Measurements from ENCODE around the gene RTKN2.

Gene RTKN2

DNA sequence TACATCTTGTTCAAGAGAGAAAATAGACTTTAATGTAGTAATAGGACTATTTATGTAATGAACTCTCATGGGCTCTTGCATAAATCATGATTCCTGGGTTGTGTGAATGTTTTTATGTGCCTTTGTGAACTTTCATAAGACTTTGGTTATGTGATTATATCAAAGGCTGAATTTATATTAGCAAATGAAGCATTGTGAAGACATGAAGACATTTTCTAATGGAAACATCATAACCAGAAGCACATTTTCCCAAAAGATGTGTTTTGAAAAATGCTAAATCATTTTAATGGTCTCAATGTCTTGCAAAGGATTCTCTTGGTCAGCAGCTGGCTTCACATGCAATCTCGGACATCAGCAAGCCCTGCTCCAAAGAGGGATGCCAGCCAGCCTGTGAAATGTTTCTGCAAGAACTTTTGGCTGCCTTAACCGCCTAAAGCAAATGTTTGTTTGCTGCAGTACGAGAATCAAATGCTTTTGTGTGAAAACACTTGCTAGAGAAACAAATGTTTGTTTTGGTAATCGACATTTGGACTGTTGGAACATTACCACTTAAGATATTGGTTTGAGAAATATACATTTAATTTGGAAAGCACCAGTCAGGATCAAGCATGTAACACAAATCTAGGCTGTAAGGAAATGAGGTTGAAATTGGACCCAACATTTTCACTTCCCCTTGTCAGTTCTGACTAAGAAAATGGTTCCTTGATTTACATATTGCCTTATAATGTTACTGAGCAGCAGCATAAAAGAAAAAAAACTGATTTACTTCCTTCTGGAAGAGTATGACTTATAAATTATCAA, 102.1 kb downstream of the RTKN2 start:
- peak; percentile 47 for DNase-seq

GRCh38 chr10:62165803-62166202, 102.8 kb downstream of the RTKN2 start:
- DNase-seq = no peak

- no peak for DNase-seq
Measured at GRCh38 chr10:62163024-62163423, 105.6 kb downstream of the RTKN2 start.

DNA sequence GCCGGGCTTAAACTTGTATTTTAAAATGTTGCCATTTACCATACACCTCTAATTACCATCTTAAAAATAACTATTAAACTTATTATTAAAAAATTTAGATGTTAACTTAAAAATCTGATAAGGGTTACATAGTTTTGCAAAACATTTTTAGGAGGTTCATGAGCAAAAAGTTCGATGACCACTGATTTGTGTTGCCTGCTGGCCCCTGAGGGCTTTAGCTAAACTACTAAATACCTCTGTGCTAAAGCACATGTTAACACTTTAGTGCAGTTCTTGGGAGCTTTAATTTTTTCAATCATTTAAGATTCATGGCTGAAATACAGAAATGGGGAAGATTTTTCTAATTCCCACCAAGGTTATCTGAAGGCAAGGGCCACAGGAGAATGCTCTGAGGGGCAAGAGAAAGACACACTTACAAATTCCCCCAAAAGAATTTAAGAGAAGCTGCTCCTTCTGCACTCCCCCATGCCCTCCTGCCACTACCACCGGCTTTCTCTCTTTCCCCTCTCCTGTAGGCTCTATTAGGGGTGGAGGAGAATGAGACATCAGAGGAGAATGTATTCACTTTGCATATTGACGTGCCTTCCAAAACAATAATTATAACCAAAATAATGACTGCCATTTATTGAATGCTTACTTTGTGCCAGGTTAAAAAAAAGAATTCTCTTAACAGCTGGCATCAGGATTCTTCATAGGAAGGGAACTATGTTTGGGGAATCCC, 106.2 kb downstream of the RTKN2 start:
- DNase-seq = no peak

GRCh38 chr10:62159351-62159750, 109.3 kb downstream of the RTKN2 start:
- no peak for DNase-seq

DNA sequence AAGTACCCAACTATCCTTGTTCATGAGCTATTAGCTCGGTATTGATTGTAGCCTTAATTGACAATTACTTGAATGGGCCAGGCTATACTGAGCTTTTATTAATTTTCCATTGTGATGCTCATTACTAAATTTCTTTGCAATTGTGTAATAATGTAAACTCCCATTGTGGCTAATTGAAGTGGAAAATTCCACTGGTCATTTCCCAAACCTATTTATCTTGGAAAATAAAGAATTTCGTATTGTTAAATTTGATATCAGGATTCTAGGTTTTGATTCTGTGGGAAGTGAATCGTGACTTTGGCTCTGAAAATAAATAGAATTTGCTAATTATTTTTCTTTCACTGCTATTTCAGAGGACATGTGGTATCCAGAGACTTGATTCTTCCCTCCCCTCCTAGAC, 111.0 kb downstream of the RTKN2 start:
- no peak for DNase-seq

DNA sequence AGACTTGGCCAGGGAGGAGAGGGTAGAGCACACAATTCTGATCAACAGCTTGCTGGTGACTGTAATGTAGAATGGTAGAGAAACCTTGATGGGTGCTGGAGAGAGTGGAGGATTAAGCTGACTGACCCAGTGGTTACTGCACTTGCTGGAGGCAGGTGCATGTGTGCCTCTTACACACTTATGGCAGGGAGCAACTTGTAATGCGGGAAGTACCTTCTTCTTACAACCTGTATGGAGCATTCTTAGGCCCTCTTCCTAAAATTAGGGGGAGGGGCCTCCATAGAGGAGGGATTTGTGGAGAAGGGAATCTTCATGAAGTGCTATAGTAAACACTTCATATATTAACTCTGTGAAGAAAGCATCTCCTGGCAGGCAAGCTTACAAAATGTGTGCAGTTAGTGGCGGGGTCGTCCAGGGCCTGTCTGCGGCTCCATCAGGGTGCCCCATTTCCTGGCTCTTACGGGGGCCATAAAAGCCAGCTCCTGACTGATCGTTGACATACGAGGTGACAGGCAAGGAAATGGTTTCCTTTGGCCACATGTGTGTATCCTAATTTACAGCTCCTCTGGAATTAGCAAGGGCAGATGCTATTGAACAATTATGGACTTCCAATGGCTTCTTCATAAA, 113.5 kb downstream of the RTKN2 start:
- DNase-seq = no peak

GRCh38 chr10:62154231-62154630, 114.4 kb downstream of the RTKN2 start:
- no peak for DNase-seq

- peak; percentile 37 for DNase-seq
Measured at GRCh38 chr10:62153191-62153590, 115.5 kb downstream of the RTKN2 start.

DNA sequence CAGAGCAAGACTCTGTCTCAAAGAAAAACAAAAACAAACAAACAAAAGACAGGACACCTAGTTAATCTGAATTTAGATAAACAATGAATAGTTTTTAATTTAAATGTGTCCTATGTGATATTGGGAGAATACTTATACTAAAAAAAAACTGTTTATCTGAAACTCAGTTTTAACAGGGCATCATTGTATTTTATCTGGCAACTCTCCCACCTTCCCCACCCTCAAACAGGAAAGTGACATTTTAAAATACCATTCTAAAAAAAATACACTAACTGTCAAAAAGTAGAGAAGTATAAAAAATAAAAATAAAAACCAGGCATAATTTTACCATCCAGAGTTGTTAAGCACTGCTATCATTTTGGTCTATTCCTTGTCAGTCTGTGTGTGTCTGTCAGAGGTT, 119.0 kb downstream of the RTKN2 start:
- DNase-seq = no peak

- DNase-seq = no peak
Measured at GRCh38 chr10:62148155-62148554, 120.5 kb downstream of the RTKN2 start.

GRCh38 chr10:62147425-62147824, 121.2 kb downstream of the RTKN2 start:
- no peak for DNase-seq

GRCh38 chr10:62136931-62137330, 131.7 kb downstream of the RTKN2 start:
- DNase-seq = peak; percentile 33

- DNase-seq = no peak
Measured at GRCh38 chr10:62133618-62134017, 135.0 kb downstream of the RTKN2 start.

Measured in fibroblast of skin of right biceps (primary cell).